A549 treated with DMSO at 1 μM for 4 hours (cell line): ENCODE results near the gene CHST1. TPM values are rescaled to one million over a fixed set of nuclear protein-coding genes. Genes with fewer than 3 reads are reported as not detected.

Experiments
- total RNA-seq: library from RNA; stranded (reverse); fragments of 200-300 nt; extraction: Qiagen RNA extraction; gene quantifications from 5 replicates; pipeline ENCODE4 v1.2.3, GENCODE V29; 2022; ENCODE audit warnings: low read depth

The CHST1 gene, protein sequence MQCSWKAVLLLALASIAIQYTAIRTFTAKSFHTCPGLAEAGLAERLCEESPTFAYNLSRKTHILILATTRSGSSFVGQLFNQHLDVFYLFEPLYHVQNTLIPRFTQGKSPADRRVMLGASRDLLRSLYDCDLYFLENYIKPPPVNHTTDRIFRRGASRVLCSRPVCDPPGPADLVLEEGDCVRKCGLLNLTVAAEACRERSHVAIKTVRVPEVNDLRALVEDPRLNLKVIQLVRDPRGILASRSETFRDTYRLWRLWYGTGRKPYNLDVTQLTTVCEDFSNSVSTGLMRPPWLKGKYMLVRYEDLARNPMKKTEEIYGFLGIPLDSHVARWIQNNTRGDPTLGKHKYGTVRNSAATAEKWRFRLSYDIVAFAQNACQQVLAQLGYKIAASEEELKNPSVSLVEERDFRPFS
- 0.90 to 1.8 TPM (median 1.4 TPM) in 5 replicates for total RNA-seq

DNA sequence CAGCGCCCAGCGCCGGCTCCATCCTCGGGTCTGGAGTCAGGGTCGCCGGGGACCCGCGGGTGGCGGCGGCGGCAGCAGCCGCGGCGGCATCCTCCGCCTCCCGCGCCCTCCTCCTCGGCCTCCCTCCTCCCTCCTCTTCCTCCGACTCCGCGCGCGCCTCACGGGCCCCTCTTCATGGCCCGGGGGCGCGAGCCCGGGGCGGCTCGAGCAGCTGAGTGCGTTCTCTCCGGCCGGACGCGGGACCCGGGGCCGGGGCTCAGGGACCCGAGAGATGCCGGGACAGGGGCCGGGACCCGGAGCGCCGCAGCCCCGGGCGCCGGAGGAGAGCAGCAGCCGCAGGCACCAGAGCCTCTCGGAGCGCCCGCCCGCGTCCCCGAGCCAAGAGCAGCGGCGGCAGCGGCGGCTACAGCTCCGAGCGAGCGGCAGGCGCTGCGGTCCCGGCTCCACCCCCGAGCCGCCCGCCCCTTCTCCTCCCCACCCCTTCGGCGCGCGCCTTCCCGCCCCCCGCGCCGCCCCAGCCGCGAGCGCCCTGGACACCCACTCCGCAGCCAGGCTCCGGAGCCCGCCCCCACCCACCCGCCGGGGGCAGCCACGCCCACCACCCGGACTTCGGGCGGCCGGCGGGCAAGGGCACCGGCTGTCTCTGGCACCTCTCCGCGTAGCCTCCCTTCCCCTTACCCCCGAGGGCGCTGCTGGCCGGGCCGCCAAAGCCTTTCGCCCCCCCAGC, at the start of gene CHST1:
CHST1 (minus strand) TSS at position 417 of the 727 bp plus-strand sequence. CDS start 14,699 bp downstream, outside the sequence.

Other genes starting within 250 kb of the CHST1 start
- 28.2 to 31.8 TPM (median 29.5 TPM) in 5 replicates for gene SLC35C1, start 139.5 kb upstream of the CHST1 start, total RNA-seq
- gene CRY2, start 181.9 kb upstream of the CHST1 start, total RNA-seq: 2.9 to 4.0 TPM (median 3.3 TPM) in 5 replicates
- 5.6 to 6.9 TPM (median 6.2 TPM) in 5 replicates for gene MAPK8IP1, start 220.0 kb upstream of the CHST1 start, total RNA-seq
- gene FREY1, start 241.6 kb upstream of the CHST1 start, total RNA-seq: 0.35 to 0.70 TPM (median 0.45 TPM) in 5 replicates